HCEC 1CT (cell line): ENCODE results near the gene VPS26A.

Experiments used
- DNase-seq: peaks from one replicate; pipeline ENCODE4 v3.0.0-alpha.2; 2017

VPS26A gene

DNA sequence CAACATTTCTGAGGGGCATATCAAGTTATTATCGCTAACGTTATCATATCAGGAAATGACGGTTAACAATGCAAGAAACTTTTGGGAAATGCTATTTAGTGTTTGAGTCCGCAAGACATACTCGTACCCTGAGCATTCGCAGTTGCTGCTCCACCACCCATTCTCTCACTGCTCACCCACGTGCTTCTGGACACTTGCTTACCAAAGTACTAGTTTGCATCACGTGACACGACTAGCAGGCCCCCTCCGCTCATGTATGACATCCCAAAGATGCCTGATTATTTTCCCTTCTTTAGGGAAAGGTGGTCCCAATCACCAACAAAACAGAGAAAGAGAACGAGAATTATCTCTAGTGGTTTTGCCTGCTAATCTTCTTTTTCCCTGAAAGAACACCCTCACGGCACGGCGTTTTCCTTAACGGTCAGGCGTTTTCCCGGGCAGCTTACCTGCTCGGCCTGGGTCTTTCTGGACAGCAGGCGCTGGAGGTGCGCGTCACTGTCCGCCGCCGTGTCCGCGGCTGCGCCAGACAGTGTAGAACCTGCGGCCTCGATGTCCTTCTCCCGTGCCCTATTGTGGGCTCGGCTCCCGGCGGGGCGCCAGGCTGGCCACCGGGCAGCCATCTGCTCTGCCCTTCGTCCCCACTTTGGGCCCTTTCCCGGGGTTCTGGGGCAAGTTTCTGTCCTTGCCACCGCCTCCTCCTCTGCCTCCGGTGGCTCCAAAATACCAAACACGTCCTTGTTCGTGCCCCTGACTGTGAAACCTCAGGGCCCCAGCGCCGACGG lies 56.0 kb downstream of the VPS26A start, which contains the start of gene SUPV3L1:
SUPV3L1 (plus strand) TSS at position 492 of the 782 bp plus-strand sequence; CDS start at position 550, 58 bp downstream.
- peak; percentile 97 for DNase-seq

DNA sequence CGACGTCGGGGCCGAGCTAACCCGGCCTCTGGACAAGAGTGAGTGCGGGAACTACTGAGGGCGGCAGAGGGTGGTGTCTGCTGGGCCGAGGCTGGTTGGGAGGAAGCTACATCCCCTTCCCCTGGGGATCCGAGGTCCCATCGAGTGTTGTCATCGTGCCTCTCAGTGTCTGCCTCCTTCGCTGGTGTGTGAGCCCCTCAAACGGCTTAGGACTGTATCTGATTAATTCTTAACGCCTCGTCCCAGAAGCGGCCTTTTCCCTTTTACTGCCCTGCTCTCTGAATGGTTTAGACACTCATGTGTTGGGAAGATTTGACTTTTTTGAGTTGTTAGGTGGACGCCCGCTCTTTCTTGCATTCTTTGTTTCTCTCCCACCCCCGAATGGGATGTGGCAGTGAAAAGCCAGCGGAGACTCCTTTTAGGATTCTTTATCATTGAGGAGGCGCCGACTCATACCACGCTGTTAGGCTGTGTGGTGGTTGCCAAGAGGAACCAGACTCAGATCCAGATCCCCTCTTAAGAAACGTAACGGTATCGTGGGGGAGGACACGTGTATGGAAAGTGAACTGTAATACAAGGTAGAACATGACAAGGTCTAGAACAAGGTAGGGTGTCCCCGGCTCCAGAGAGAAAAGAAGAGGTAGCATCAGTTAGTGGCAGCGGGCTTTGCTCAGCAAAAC lies 56.7 kb downstream of the VPS26A start:
- DNase-seq, result no peak

DNA sequence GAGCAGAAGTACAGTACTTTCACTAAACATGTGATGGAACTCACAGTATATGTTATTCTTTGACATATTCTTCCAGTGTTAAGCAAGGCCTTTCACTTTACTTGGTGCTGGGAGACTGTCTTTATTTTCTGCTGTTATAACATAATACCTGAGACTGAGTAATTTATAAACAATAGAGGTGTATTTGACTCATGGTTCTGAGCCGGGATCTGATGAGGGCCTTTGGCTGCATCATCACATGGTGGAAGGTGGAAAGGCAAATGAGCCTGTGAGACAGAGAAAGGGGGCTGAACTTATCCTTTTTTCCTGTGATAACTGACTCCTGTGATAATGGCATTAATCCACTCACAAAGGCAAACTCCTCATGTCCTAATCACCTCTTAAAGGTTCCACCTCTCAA lies 57.5 kb downstream of the VPS26A start:
- no peak for DNase-seq

DNA sequence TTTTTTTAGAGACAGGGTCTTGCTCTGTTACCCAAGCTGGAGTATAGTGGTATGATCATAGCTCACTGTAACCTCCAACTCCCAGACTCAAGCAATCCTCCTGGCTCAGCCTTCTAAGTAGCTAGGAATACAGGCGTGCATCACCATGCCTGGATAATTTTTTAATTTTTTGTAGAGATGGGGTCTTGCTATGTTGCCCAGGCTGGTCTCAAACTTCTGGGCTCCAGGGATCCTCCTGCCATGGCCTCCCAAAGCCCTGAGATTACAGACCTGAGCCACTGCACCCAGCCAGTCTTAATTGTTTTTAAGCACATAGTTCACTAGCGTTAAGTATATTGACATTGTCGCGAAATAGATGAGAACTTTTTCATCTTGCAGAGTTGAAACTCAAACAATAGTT lies 58.0 kb downstream of the VPS26A start:
- no peak for DNase-seq

DNA sequence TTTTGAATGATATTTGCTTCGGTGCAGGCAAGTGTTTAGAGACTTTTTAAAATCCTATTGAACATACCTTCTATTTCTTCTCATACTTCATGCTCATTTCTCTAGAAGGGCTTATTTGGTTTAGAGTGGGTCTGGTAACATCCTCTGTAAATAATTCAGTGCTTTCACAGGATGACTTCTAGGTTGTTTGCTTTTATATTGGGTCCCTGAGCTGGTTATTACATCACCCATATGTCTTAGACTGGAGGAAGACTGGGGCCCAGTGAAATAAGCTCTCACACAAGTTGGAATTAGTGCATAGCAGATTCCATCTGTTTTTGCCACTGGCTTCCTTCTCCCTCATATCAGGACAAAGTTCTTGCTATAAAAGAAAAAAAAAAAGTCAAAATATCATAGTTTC lies 62.5 kb downstream of the VPS26A start:
- no peak for DNase-seq

DNA sequence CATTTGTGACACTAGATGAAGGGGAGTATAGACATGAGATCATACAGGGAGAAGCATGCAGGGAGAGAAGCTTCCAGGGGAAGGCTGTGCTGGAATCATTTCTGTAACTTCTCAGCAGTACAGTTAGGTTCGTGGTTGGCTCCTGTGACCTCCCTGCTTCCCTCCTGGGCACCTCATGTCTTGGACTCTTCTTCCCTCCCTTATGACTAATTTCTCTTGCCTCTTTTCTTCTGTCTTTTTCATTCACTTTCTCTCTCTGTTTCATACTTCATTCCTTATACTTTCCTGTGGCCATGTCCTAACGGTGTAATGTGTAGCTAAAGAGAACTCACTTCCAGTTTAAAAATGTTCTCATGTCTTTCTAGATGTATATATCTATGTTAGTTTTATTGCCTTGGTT lies 77.1 kb downstream of the VPS26A start:
- DNase-seq, result no peak

DNA sequence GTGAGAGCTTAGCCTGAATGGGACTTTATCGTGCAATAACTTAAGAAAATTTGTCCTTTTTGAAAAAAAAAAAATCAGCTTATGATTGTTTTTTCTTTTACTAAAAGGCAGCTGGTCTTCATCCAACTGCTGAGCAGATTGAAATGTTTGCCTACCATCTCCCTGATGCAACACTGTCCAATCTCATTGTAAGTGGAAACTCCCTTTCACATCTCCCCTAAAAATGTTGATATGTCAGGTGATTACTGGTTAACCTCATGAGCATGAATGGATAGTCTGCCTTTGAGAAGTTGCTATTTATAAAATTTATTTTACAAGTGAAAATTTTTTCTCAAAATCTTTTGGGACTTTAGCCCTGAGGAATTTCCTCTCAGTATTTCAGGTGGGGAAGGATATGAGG lies 78.4 kb downstream of the VPS26A start:
- no peak for DNase-seq

DNA sequence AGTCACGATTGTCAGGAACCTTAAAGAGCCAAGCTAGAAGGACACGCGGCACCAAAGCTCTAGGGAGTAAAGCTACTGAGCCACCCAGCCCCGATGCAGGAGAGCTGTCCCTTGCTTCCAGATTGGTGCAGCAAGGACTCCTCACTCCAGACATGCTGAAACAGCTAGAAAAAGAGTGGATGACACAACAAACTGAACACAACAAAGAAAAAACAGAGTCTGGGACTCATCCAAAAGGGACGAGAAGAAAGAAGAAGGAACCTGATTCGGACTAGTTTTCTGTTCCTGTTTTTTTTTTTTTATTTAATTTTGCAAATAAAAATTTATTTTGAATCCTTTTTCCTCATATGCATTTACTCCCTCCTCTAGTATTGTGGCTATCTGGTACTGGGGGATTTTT lies 84.8 kb downstream of the VPS26A start:
- no peak for DNase-seq

DNA sequence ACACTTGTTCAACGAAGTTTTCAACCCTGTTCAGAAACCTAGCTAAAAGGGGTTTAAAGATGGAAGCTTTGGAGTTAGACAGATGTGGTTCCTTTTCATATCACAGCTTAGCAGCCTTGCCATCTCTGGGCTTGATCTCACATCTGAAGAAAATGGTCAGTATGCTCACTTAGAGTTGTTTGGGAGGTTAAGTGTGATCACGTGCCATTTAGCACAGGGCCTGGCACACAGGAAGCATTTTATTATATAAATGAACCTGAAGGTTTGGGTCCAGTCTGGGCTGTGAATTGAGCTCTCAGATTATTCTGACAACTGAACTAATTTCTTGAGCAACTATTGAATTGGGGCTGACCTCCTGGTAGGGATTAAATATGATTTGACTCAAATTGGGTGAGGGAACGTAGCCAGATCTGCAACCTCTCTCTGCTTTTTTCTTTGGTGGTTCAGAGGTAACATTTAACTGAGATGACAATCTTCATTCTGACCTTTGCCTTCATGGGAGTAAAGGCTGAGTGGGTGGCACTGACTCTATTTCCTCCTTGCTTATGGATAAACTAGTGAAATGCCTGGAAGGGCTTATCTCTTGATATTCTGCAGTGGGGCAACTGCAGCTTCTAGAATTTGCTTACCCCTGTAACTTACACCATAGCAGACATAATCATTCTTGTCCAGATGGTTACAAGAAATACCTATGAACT lies 86.0 kb downstream of the VPS26A start:
- DNase-seq, result no peak

DNA sequence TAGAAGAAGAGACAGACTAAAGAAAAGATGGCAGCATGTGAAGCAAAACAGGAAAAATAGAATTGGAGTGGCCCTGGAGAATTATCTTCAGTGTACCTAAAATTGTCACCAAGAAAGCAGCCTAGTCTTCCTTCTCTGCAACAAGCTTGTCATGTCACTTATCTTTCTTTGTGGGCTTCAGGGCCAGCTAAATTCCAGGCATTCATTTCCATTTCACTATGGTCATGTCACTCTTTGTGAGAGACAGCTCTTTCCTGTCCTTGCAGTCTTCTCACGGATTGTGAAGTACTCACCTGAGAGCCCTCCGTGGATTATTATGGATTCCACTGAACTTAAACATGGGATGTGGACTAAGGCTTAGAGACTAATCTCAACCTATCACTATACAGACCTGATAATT lies 87.1 kb downstream of the VPS26A start:
- no peak for DNase-seq

DNA sequence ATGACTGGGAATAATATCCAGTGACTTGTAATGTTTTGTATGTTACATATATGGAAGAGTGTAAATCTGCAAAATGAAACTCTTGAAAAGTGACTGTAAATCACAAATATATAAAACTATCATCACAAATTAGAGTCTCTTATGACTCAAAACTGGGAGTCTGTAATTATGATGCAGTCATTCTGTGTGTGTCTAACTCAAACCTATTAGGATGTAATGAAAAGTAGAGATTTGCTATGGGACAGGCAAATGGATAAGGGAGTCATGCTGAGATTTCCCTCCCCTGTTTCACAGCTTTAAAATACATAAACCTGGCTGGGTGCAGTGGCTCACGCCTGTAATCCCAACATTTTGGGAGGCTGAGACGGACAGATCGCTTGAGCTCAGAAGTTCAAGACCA lies 87.5 kb downstream of the VPS26A start:
- DNase-seq, result no peak

DNA sequence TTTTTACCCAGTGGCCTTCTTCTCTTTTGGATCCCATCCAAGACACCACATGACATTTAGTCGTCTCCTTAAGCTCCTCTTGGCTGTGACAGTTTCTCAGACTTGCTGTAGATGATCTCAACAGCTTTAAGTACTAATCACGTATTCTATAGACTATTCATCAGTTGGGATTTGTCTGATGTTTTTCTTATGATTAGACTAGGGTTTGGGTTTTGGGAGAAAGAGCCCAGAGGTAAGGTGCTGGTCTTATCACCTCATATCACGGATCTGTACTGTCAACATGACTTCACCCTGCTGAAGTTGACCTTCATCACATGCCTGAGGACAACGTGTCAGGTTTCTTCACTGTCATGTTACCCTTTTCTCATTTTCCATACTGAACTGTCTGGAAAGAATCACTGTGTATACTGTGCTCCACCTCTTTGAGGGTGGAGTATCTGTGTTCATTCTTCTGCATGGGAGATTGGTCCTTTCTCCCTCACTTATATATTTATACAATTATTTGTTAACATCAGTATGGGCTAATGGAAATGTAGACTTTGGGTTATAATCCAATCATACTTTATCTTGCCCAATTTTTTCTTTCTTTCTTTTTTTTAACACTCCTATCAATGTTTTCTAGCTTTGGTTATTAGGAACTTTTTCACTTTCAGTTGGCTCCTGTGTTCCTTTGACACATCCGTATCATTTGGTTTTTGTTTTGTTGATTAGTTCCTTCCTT lies 89.8 kb downstream of the VPS26A start:
- DNase-seq, result no peak

DNA sequence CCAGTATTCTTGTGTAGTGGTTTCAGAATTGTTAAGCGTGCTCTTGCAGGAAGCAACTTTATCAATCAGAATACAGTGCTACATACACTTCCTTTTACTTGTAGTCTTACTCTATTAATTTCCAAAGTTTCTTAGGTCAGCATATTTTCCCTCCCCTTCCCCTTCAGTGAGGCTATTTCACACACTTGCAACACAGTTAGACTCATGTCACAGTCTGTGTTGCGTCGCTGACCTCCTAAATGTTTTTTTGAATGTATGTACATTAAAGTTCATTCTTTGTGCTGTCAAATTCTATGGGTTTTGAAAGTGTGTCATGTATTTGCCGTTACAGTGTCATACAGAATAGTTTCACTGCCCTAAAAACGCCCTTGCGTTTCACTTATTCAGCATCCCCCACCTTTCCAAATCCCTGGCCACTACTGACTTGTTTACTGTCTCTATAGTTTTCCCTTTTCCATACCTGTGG lies 90.7 kb downstream of the VPS26A start:
- no peak for DNase-seq

DNA sequence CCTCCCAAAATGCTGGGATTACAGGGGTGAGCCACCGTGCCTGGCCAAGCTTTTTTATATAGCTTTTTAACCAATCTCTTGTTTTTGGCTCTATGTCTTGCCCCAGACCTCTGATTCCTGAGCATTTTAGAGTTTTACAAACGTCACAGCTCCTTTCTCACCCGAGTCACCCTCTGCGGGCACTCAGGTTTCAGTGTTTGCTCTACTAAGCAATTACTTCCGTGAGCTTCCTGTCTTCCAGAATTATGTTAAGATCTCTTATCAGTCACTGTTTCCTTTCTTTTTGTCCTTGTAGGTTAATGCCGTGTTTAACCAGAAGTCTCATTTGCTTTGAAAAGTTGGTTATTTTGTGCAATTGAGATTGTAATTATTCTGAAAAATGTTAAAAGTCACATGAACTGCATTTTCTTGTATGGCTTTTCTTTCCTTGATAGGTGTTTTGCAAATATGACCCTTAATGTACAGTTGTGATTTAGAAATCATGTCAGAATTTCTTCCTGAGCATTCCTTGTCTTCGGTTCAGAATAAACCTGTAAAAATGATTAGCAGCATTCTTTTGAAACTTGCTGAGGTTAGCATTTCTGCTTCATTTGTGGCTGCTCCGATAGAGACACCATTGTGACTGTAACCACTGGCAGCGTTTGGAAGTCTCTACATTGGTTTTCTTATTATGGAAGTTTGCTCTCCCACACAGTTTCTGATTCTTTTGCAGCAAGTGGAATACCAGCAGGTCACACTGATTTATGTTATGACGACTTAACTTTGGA lies 91.6 kb downstream of the VPS26A start:
- DNase-seq, result no peak

DNA sequence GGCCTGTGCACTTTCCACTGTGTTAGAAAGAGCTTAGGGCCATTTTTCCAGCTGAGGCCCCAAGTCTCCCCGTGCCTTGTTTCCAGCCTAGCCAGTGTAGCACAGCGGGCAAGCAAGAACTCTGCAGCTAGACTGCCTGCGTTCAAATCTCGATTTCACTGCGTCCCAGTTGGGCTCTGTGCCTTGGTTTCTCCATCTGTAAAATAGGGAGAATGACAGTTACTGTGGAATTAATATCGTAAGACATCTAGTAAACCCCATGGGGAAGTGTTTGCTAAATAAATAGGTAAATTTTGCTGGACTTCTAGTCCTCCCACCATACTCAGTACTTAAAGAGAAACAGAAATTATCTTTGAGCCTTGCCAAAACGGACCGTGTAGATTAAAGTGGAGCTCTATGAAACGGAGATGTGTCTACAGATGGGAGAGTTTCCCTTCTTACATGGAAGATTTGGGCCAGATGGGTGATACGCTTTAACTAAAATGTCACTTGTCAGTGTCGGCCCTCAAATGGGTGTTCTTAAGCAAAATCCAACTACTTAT lies 92.7 kb downstream of the VPS26A start:
- no peak for DNase-seq

DNA sequence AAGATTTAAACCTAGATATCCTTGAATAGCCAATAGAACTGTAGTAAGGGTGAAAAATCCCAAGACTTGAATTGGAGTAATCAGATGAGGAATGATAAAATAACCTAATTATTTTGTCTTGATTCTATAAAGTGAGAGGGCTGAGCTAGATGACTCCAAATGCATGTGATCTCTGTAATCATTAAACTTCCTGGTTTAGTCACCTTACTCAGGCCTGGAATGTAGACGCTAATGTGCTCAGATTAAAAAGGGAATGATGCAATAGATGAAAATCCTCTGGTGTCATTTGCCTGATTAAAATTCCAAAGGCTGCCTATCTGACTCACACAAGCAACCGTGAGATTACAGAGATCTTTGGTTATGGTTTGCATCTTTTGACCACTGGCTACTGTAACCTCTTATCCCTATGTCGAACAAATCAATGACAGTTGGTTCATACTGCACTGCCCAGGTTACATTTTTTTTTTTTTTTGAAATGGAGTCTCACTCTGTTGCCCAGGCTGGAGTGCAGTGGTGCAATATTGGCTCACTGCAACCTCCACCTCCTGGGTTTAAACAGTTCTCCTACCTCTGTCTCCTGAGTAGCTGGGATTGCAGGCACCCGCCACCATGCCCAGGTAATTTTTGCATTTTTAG lies 93.3 kb downstream of the VPS26A start:
- DNase-seq, result peak; percentile 94

DNA sequence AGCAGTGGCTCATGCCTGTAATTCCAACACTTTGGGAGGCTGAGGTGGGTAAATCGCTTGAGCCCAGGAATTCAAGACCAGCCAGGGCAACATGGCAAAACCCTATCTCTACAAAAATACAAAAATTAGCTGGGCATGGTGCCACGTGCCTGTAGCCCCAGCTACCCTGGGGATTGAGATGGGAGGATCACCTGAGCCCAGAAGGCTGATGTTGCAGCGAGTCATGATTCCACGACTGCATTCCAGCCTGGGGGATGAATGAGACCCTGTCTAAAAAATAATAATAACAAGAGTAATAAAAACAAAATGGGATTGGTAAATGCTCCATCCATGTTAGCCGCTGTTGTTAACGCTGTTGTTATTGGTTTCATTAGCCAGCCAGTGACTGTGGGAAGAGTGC lies 94.9 kb downstream of the VPS26A start:
- peak; percentile 11 for DNase-seq

DNA sequence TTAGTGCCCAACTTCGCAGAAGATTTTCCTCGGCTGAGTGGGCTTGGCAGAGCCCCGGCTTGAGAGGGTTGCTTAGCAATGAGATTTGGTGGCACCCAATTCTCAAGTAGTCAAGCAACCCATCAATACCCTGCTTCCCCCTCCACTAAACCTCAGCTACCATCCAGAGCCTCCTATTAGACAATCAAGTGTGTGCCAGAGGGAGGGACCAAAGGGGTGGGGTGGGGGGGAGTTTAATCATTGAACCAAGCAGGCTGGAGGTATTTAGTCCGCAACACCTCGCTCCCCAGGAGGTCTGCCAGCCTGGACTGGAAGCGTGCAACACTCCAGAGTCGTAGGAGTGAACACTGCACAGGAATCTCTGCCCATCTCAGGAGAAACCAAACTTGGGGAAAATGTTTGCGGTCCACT lies 96.1 kb downstream of the VPS26A start, which contains the start of gene HKDC1:
HKDC1 (plus strand) TSS at position 292 of the 411 bp plus-strand sequence; CDS start at position 396, 104 bp downstream.
- DNase-seq, result no peak

DNA sequence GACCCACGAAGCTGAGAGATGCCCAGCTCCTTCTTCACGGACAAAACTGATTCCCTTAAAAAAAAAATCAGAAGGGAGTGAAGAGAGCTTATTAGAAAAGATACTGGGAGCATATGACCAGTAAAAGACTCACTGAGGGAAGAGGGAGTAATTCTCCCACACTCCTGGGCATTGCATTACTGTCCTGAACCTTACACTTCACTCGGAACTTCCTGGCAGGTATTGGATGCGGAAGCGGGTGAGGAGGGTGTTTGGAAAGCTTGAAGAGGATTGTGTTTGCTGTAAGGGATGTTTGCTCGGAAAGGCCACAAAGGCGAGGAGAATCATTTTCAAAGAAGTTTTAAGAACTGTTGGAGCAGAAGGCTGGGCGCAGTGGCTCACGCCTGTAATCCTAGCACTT lies 96.5 kb downstream of the VPS26A start:
- no peak for DNase-seq
